Endothelial cell of umbilical vein (primary cell): Measurements from ENCODE around the gene ATXN7. TPM values are rescaled to one million over a fixed set of nuclear protein-coding genes. Genes with fewer than 3 reads are reported as not detected.

ENCODE experiments used
- BruUV-seq: library from RNA; stranded (reverse); fragments of 400-500 nt; replicated peaks from 2 replicates; lab custom pipeline; 2021; lab: Mats Ljungman, UMichigan
- CTCF ChIA-PET: fragments of 300-600, 350-600 bp; sonication (Branson Sonifier 250); formaldehyde crosslinking; loops from one replicate; lab custom pipeline; 2021; ENCODE audit warnings: antibody characterized with exemption, inconsistent platforms; lab: Charles Lee
- POLR2A ChIA-PET: fragments of 300-600, 350-600 bp; sonication (Branson Sonifier 250); formaldehyde crosslinking; loops from one replicate; lab custom pipeline; 2021; ENCODE audit warnings: antibody characterized with exemption, inconsistent platforms; lab: Charles Lee
- DNase-seq: peaks from one replicate; pipeline ENCODE4 v3.0.0-alpha.2; 2011; ENCODE audit warnings: low read depth, low spot score
- FAIRE-seq: peaks from 2 replicates; lab custom pipeline; 2011; peaks lifted over from hg19 to GRCh38; lab: Jason Lieb, UNC
- H2AFZ ChIP-seq: 2 replicates; pipeline ENCODE4 v1.6.0; 2012; ENCODE audit warnings: low read depth, low read length, control low read depth, inconsistent platforms
- H3K27ac ChIP-seq: 2 replicates; pipeline ENCODE4 v1.5.1; 2011; ENCODE audit warnings: low read depth, mild to moderate bottlenecking, control low read depth, low read length, moderate library complexity; ENCODE audit not compliant: insufficient read depth
- H3K27me3 ChIP-seq, 2 experiments: 2 replicates each; pipeline versions ENCODE4 v1.6.0 to v1.6.1; 2011; ENCODE audit warnings: low read length in 2 of 2, mixed read lengths in 1 of 2; ENCODE audit not compliant: control insufficient read depth in 2 of 2, insufficient read depth in 2 of 2
- H3K36me3 ChIP-seq, 2 experiments: 2 replicates in 1 of 2; 3 replicates in 1 of 2; pipeline ENCODE4 v1.5.1; 2011; ENCODE audit warnings: low read length in 2 of 2, mild to moderate bottlenecking in 1 of 2, moderate library complexity in 1 of 2; ENCODE audit not compliant: control insufficient read depth in 2 of 2, insufficient read depth in 2 of 2; ENCODE audit errors: extremely low read depth in 1 of 2
- H3K4me1 ChIP-seq: 3 replicates; pipeline ENCODE4 v1.5.1; 2011; ENCODE audit warnings: mild to moderate bottlenecking, low read length; ENCODE audit not compliant: control insufficient read depth, insufficient read depth; ENCODE audit errors: extremely low read depth
- H3K4me2 ChIP-seq: 2 replicates; pipeline ENCODE4 v1.6.1; 2011; ENCODE audit warnings: low read length, control low read depth, mixed read lengths; ENCODE audit not compliant: insufficient read depth
- H3K4me3 ChIP-seq, 3 experiments: fragments of 200-600 bp in 1 of 3; sonication (generic), shearing (Covaris generic) in 1 of 3; replicated peaks in 1 of 3; 2 replicates each; pipeline ENCODE4 v1.5.1; 2011 to 2016; ENCODE audit warnings: control low read depth in 3 of 3, low read length in 3 of 3, mild to moderate bottlenecking in 2 of 3, inconsistent platforms in 1 of 3, low read depth in 1 of 3, moderate library complexity in 1 of 3; ENCODE audit not compliant: insufficient read depth in 1 of 3
- H3K79me2 ChIP-seq: 2 replicates; pipeline ENCODE4 v1.6.0; 2012; ENCODE audit warnings: low read length, inconsistent platforms; ENCODE audit not compliant: control insufficient read depth, insufficient read depth
- H3K9ac ChIP-seq: replicated peaks from 2 replicates; pipeline ENCODE3; 2011; ENCODE audit warnings: low read length, control low read depth; ENCODE audit not compliant: insufficient read depth; ENCODE audit errors: extremely low read depth
- H3K9me1 ChIP-seq: replicated peaks from 3 replicates; pipeline ENCODE4 v1.6.0; 2011; ENCODE audit warnings: mild to moderate bottlenecking, low read length; ENCODE audit not compliant: control insufficient read depth, insufficient read depth; ENCODE audit errors: extremely low read depth
- H3K9me3 ChIP-seq: replicated peaks from 2 replicates; pipeline ENCODE4 v1.5.1; 2012; ENCODE audit warnings: low read length, inconsistent platforms; ENCODE audit not compliant: control insufficient read depth, insufficient read depth
- H4K20me1 ChIP-seq: replicated peaks from 2 replicates; pipeline ENCODE3; 2011; ENCODE audit warnings: mild to moderate bottlenecking, low read length; ENCODE audit not compliant: control insufficient read depth, insufficient read depth; ENCODE audit errors: extremely low read depth
- EZH2 ChIP-seq: IDR thresholded peaks from 2 replicates; pipeline ENCODE4 v1.6.1; 2012; ENCODE audit warnings: borderline replicate concordance, low read depth, mild to moderate bottlenecking, moderate library complexity, low read length, inconsistent platforms; ENCODE audit not compliant: severe bottlenecking
- FOS ChIP-seq: IDR thresholded peaks from 2 replicates; pipeline ENCODE4 v1.6.1; 2011; ENCODE audit warnings: mild to moderate bottlenecking, low read length, moderate library complexity, borderline replicate concordance; ENCODE audit not compliant: insufficient read depth
- GATA2 ChIP-seq: IDR thresholded peaks from 2 replicates; pipeline ENCODE4 v1.7.0; 2011; ENCODE audit warnings: low read depth, mild to moderate bottlenecking, moderate library complexity, mixed read lengths, low read length; ENCODE audit not compliant: insufficient read length, insufficient read depth
- JUN ChIP-seq: IDR thresholded peaks from 2 replicates; pipeline ENCODE4 v1.6.1; 2011; ENCODE audit warnings: borderline replicate concordance, low read depth; ENCODE audit not compliant: insufficient read length, insufficient read depth
- MYC ChIP-seq: IDR thresholded peaks from one replicate; pipeline ENCODE4 v1.6.1; 2011; ENCODE audit warnings: mild to moderate bottlenecking, low read depth, low read length
- POLR2A ChIP-seq: IDR thresholded peaks from 2 replicates; pipeline ENCODE4 v1.6.1; 2012; ENCODE audit warnings: low read depth, mild to moderate bottlenecking, control low read depth, low read length
- POLR2AphosphoS5 ChIP-seq: IDR thresholded peaks from 2 replicates; pipeline ENCODE4 v1.6.1; 2012; ENCODE audit warnings: low read depth, mild to moderate bottlenecking, control low read depth, low read length, moderate library complexity; ENCODE audit not compliant: insufficient read depth
- dilution Hi-C: fragments of 300-500 bp; cut with MboI; formaldehyde crosslinking; loops from one replicate; pipeline ENCODE4 v1.15.0; 2019; ENCODE audit warnings: low sequenced_read_pairs; ENCODE audit not compliant: extremely low pct_ligation_motif_present
- intact Hi-C: fragments of 100-400 bp; cut with micrococcal nuclease; formaldehyde crosslinking; loops from one replicate; pipeline ENCODE4 v1.10.0; 2022
- polyA plus RNA-seq, 4 experiments: library from polyadenylated mRNA; depleted of rRNA in 3 of 4; stranded (reverse) in 3 of 4; unstranded in 1 of 4; fragments of >200 nt; gene quantifications; 2 replicates each; pipeline versions ENCODE4 v1.2.1 to v1.2.3, GENCODE V29; 2011 to 2012; ENCODE audit warnings: missing spikeins in 1 of 4
- total RNA-seq: library from RNA; stranded (reverse); gene quantifications from 2 replicates; pipeline ENCODE4 v1.2.3, GENCODE V29; 2021
- TF ChIP-seq, protein P1 (sequence below), 2 donors: IDR thresholded peaks; 1 replicate in 1 of 2; 2 replicates in 1 of 2; pipeline ENCODE4 v1.5.1; 2011; ENCODE audit warnings: low read length in 2 of 2, mild to moderate bottlenecking in 2 of 2, moderate library complexity in 2 of 2, control low read depth in 1 of 2, inconsistent platforms in 1 of 2, low read depth in 1 of 2; ENCODE audit not compliant: insufficient read depth in 1 of 2; ENCODE audit errors: extremely low read depth in 1 of 2
- TF ChIP-seq, protein P2 (sequence below): IDR thresholded peaks from 2 replicates; pipeline ENCODE4 v1.6.1; 2011; ENCODE audit not compliant: insufficient read depth, insufficient read length

The ATXN7 gene
- total and polyA plus RNA-seq, 2 donors (not counting 3 experiments of a cell fraction or from before 2014, with no cell fraction given), result 21.2 to 34.7 TPM

DNA sequence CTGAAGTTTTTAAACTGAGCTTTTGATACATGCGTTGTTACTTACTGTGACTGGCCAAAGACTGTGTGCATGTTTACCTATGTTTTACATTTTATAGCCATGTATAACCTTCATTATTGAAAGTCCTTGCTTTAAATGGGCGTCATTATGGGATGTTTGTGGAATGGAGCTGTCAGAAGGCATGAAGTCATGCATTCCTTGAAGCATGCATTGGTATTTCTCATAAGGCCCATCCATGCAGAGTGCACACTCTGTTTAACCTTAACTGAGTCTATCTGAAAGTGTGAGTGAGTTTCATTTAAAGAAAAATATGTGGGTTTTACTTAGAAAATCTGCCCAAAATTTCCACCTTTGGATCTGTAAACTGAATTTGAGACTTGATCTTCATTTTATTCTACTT is 108.5 kb downstream of the ATXN7 start:
- intact Hi-C loops (no loop called here), dilution Hi-C loops (no loop called here)
- Histone ChIP-seq H3K36me3 (no peaks in the 10 kb centered on the region), H3K27ac (no peak overlapping the region), H2AFZ (no peak overlapping the region), H3K27me3 (no peaks in the 10 kb centered on the region), H3K79me2 (peaks cover 43% of the 10 kb centered on the region), H3K4me2 (no peak overlapping the region), H4K20me1 (no peaks in the 10 kb centered on the region), H3K4me1 (peaks cover 7% of the 10 kb centered on the region), H3K9me1 (no peaks in the 10 kb centered on the region), H3K4me3 (no peak overlapping the region), H3K9ac (no peak overlapping the region), H3K9me3 (no peaks in the 10 kb centered on the region)
- TF ChIP-seq EZH2, result no peak
- no peak for TF ChIP-seq POLR2AphosphoS5
- TF ChIP-seq MYC, result no peak
- TF ChIP-seq, protein P1, sequence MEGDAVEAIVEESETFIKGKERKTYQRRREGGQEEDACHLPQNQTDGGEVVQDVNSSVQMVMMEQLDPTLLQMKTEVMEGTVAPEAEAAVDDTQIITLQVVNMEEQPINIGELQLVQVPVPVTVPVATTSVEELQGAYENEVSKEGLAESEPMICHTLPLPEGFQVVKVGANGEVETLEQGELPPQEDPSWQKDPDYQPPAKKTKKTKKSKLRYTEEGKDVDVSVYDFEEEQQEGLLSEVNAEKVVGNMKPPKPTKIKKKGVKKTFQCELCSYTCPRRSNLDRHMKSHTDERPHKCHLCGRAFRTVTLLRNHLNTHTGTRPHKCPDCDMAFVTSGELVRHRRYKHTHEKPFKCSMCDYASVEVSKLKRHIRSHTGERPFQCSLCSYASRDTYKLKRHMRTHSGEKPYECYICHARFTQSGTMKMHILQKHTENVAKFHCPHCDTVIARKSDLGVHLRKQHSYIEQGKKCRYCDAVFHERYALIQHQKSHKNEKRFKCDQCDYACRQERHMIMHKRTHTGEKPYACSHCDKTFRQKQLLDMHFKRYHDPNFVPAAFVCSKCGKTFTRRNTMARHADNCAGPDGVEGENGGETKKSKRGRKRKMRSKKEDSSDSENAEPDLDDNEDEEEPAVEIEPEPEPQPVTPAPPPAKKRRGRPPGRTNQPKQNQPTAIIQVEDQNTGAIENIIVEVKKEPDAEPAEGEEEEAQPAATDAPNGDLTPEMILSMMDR (IDR thresholded peaks at IDR 0.05; ENCODE audit: extremely low read depth in 1 of 2, insufficient read depth in 1 of 2, low read depth in 1 of 2, low read length in 2 of 2), result no peak
- TF ChIP-seq GATA2, result no peak
- no peak for TF ChIP-seq POLR2A
- no peak for TF ChIP-seq FOS
- no peak for TF ChIP-seq JUN
- TF ChIP-seq, protein P2, sequence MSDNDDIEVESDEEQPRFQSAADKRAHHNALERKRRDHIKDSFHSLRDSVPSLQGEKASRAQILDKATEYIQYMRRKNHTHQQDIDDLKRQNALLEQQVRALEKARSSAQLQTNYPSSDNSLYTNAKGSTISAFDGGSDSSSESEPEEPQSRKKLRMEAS, result no peak
- no TSS peak for BruUV-seq
- DNase-seq, result no peak
- ChIA-PET CTCF (interaction anchor here (1.2 to 4.2 kb wide), 4 partner anchors 9 to 21 kb away, joined by 4 to 19 read pairs (median 4); no protein-coding TSS in a partner anchor), POLR2A (no interaction called here)
- FAIRE-seq, result no peak
